GM19193 (cell line): ENCODE data around the gene RTN1.

Source experiments
- POLR2A ChIP-seq: IDR thresholded peaks from 4 replicates; pipeline ENCODE4 v1.6.1; 2011; ENCODE audit not compliant: insufficient read depth, insufficient read length; ENCODE audit errors: extremely low read depth

The RTN1 gene

DNA sequence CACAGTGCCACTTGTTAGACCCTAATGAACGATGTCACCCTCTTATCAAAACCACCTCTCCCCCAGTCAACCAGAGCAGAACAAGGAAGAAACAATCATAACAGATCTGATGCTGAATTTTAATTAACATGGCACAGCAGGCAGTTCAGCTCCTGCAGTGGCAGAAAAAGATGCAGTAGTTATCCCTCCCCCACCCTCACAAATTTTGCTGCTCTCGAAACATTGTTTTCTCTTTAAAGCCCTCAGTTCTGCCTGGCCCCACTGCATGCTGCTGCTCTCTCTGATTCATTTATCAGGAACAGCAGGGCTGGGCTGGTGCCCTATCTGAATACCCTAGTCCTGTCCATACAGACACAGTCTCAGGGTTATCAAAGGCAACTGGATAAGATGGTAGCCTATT is 306.2 kb downstream of the RTN1 start:
- TF ChIP-seq POLR2A: no peak

- no peak for TF ChIP-seq POLR2A
Measured at GRCh38 chr14:59547310-59547709, 323.3 kb downstream of the RTN1 start.
